ENCODE results near the gene SRSF1. TPM values are rescaled to one million over a fixed set of nuclear protein-coding genes. Genes with fewer than 3 reads are reported as not detected.

Gene SRSF1
- total and polyA plus RNA-seq, 9 donors = 77.8 to 184 (median 157) TPM

- DNase-seq = no peak
- Histone ChIP-seq H3K27me3 (no peaks in the 10 kb centered on the region), H3K27ac (no peak overlapping the region), H3K4me1 (ENCODE audit: insufficient read depth) (no peaks in the 10 kb centered on the region), H3K36me3 (no peaks in the 10 kb centered on the region), H3K9me3 (no peaks in the 10 kb centered on the region), H3K4me3 (no peak overlapping the region)
- intact Hi-C loops (cut with DNase I) = no loop called here
- 72 to 78% (median 73%) methylated on average over 3 of the region's 3 CpGs for WGBS, 3 donors
- no peak for TF ChIP-seq POLR2A (IDR thresholded peaks at IDR 0.05)
- no peak for TF ChIP-seq EP300 (IDR thresholded peaks at IDR 0.05)
- TF ChIP-seq CTCF (IDR thresholded peaks at IDR 0.05) = no peak
Observed at GRCh38 chr17:58019039-58019438, 12.0 kb upstream of the SRSF1 start.

- WGBS, 3 donors = 95 to 97% (median 95%) methylated on average over 10 of the region's 10 CpGs
- no peaks in the 10 kb centered on the region for H3K27me3 ChIP-seq
- no peak for DNase-seq
- peaks cover 4% of the 10 kb centered on the region for H3K4me1 ChIP-seq (ENCODE audit: insufficient read depth)
- H3K9me3 ChIP-seq = no peaks in the 10 kb centered on the region
- H3K4me3 ChIP-seq = no peak overlapping the region
- no peaks in the 10 kb centered on the region for H3K36me3 ChIP-seq
- intact Hi-C loops (cut with DNase I) = no loop called here
- H3K27ac ChIP-seq = no peak overlapping the region
- TF ChIP-seq POLR2A (IDR thresholded peaks at IDR 0.05) (no peak), EP300 (IDR thresholded peaks at IDR 0.05) (no peak), CTCF (IDR thresholded peaks at IDR 0.05) (no peak)
Observed at GRCh38 chr17:58010067-58010799, 3.2 kb upstream of the SRSF1 start.

GRCh38 chr17:58007781-58008706, 998 bp upstream of the SRSF1 start:
- Histone ChIP-seq H3K36me3 (no peaks in the 10 kb centered on the region), H3K9me3 (no peaks in the 10 kb centered on the region), H3K27ac (peak overlapping the region; percentile 91 to 96), H3K4me3 (peak overlapping the region; percentile 84), H3K4me1 (ENCODE audit: insufficient read depth) (peaks cover 5% of the 10 kb centered on the region), H3K27me3 (no peaks in the 10 kb centered on the region)
- intact Hi-C loops (cut with DNase I) = loop anchor here in 1 of 4 donors (2.0 kb wide), 1 partner anchor 75 kb away; the partner anchor contains the start of gene DYNLL2
- TF ChIP-seq CTCF (IDR thresholded peaks at IDR 0.05) (no peak), POLR2A (IDR thresholded peaks at IDR 0.05) (no peak), EP300 (IDR thresholded peaks at IDR 0.05) (no peak)
- peak in 2 of 5 donors; percentile 32 to 34 for DNase-seq
- WGBS, 3 donors = 19 to 26% (median 25%) methylated on average over 47 of the region's 47 CpGs

- intact Hi-C loops (cut with DNase I) = loop anchor here in 1 of 4 donors (2.0 kb wide), 1 partner anchor 76 kb away; the partner anchor contains the start of gene DYNLL2
- peaks cover 5% of the 10 kb centered on the region for H3K4me1 ChIP-seq (ENCODE audit: insufficient read depth)
- DNase-seq = peak; percentile 77 to 88 (median 81)
- H3K36me3 ChIP-seq = no peaks in the 10 kb centered on the region
- H3K27ac ChIP-seq = peak overlapping the region; percentile 91 to 96
- no peaks in the 10 kb centered on the region for H3K9me3 ChIP-seq
- H3K4me3 ChIP-seq = peak overlapping the region; percentile 84
- H3K27me3 ChIP-seq = no peaks in the 10 kb centered on the region
- TF ChIP-seq CTCF (IDR thresholded peaks at IDR 0.05) = no peak
- TF ChIP-seq POLR2A (IDR thresholded peaks at IDR 0.05) = no peak
- no peak for TF ChIP-seq EP300 (IDR thresholded peaks at IDR 0.05)
- 0% methylated on average over 18 to 20 of the region's 20 CpGs for WGBS, 3 donors
Observed at GRCh38 chr17:58006560-58006923, 504 bp downstream of the SRSF1 start.

Data from ovary (tissue), 9 donors.